PC-9 (cell line): ENCODE measurements around the gene VCL. TPM values are rescaled to one million over a fixed set of nuclear protein-coding genes. Genes with fewer than 3 reads are reported as not detected.

Source experiments
- BruUV-seq: library from RNA; stranded (reverse); fragments of 400-500 nt; replicated peaks from 2 replicates; lab custom pipeline; 2021; lab: Mats Ljungman, UMichigan
- CTCF ChIA-PET: fragments of 300-600 bp; sonication (Branson Sonifier 250); formaldehyde crosslinking; loops from one replicate; lab custom pipeline; 2022; ENCODE audit warnings: antibody characterized with exemption; lab: Charles Lee
- POLR2A ChIA-PET: fragments of 300-600 bp; sonication (Branson Sonifier 250); formaldehyde crosslinking; loops from one replicate; lab custom pipeline; 2022; ENCODE audit warnings: antibody characterized with exemption; ENCODE audit not compliant: unreplicated experiment; lab: Charles Lee
- DNase-seq, 2 experiments: peaks; one replicate each; pipeline versions ENCODE4 v3.0.0 to v3.0.0-alpha.2; 2015 to 2022; ENCODE audit warnings: mixed read lengths in 1 of 2
- H2AFZ ChIP-seq: fragments of 200-600 bp; sonication (generic); 2 replicates; pipeline ENCODE4 v1.8.1; 2017; ENCODE audit warnings: antibody characterized with exemption
- H3F3A ChIP-seq: fragments of 200-600 bp; sonication (generic); 2 replicates; pipeline ENCODE4 v1.8.1; 2017; ENCODE audit warnings: antibody characterized with exemption, mild to moderate bottlenecking, low read depth; ENCODE audit not compliant: insufficient read depth
- H3K27ac ChIP-seq: fragments of 200-600 bp; sonication (generic); 2 replicates; pipeline ENCODE4 v1.6.1; 2016; ENCODE audit warnings: mixed run types
- H3K27me3 ChIP-seq: fragments of 200-600 bp; sonication (generic); 2 replicates; pipeline ENCODE4 v1.6.1; 2016; ENCODE audit warnings: low read depth, mixed run types; ENCODE audit not compliant: insufficient read depth
- H3K36me3 ChIP-seq: fragments of 200-600 bp; sonication (generic); 2 replicates; pipeline ENCODE4 v1.6.1; 2016; ENCODE audit warnings: low read depth, mixed run types
- H3K4me1 ChIP-seq: fragments of 200-600 bp; sonication (generic); replicated peaks from 2 replicates; pipeline ENCODE4 v1.6.1; 2016; ENCODE audit warnings: mixed run types; ENCODE audit not compliant: insufficient read depth
- H3K4me2 ChIP-seq: fragments of 200-600 bp; sonication (generic); 2 replicates; pipeline ENCODE4 v1.6.1; 2017; ENCODE audit warnings: mixed run types
- H3K4me3 ChIP-seq: fragments of 200-600 bp; sonication (generic); 2 replicates; pipeline ENCODE4 v1.6.1; 2016; ENCODE audit warnings: mixed run types
- H3K79me2 ChIP-seq: fragments of 200-600 bp; sonication (generic); 2 replicates; pipeline ENCODE4 v1.6.1; 2017; ENCODE audit warnings: low read depth, mixed run types
- H3K9me2 ChIP-seq: fragments of 200-600 bp; sonication (generic); 2 replicates; pipeline ENCODE4 v1.8.1; 2017; ENCODE audit warnings: mild to moderate bottlenecking; ENCODE audit not compliant: insufficient read depth
- H3K9me3 ChIP-seq: fragments of 200-600 bp; sonication (generic); 2 replicates; pipeline ENCODE4 v1.8.1; 2016; ENCODE audit warnings: low read depth; ENCODE audit not compliant: insufficient read depth
- H4K20me1 ChIP-seq: fragments of 200-600 bp; sonication (generic); 2 replicates; pipeline ENCODE4 v1.8.1; 2017; ENCODE audit not compliant: insufficient read depth
- CTCF ChIP-seq: fragments of 200-600 bp; sonication (generic); conservative IDR thresholded peaks from 2 replicates; pipeline ENCODE4 v1.6.1; 2017; ENCODE audit warnings: mixed run types, antibody characterized with exemption, mild to moderate bottlenecking, moderate library complexity
- EZH2 ChIP-seq: fragments of 200-600 bp; sonication (generic); IDR thresholded peaks from 2 replicates; pipeline ENCODE4 v1.8.0; 2017; ENCODE audit warnings: antibody characterized with exemption, low read depth
- intact Hi-C: fragments of 100-400 bp; cut with micrococcal nuclease; formaldehyde crosslinking; loops from one replicate; pipeline ENCODE4 v1.10.0; 2022; ENCODE audit not compliant: unreplicated experiment
- total RNA-seq: library from RNA; stranded (reverse); gene quantifications from 2 replicates; pipeline ENCODE4 v1.2.3, GENCODE V29; 2021

The VCL gene
- total RNA-seq, 1 experiment from 2014 or later, result 208 TPM

- H3K4me2 ChIP-seq, result no peak overlapping the region
Observed at GRCh38 chr10:74096777-74097176, 98.9 kb downstream of the VCL start.

GRCh38 chr10:74097776-74098175 lies 99.9 kb downstream of the VCL start:
- no peak for TF ChIP-seq CTCF
- CTCF ChIA-PET, result no interaction called here
- no TSS peak for BruUV-seq
- DNase-seq, result no peak
- peaks cover 55% of the 10 kb centered on the region; the same call in 1 of the 2 replicates for H3F3A ChIP-seq
- no peaks in the 10 kb centered on the region for H3K79me2 ChIP-seq
- POLR2A ChIA-PET, result no interaction called here
- no peaks in the 10 kb centered on the region for H3K27me3 ChIP-seq
- H3K4me3 ChIP-seq, result no peak overlapping the region
- H3K36me3 ChIP-seq, result peaks cover 45% of the 10 kb centered on the region
- intact Hi-C loops, result no loop called here
- H4K20me1 ChIP-seq, result no peaks in the 10 kb centered on the region
- no peaks in the 10 kb centered on the region for H3K9me3 ChIP-seq
- no peaks in the 10 kb centered on the region for H3K4me1 ChIP-seq
- no peak overlapping the region for H3K4me2 ChIP-seq
- H3K27ac ChIP-seq, result no peak overlapping the region
- H3K9me2 ChIP-seq, result no peaks in the 10 kb centered on the region
- H2AFZ ChIP-seq, result no peak overlapping the region

More at GRCh38 chr10:74096777-74097176, 98.9 kb downstream of the VCL start:
- Histone ChIP-seq H3F3A (peaks cover 53% of the 10 kb centered on the region; the same call in 1 of the 2 replicates), H3K27me3 (no peaks in the 10 kb centered on the region), H3K4me1 (no peaks in the 10 kb centered on the region), H3K79me2 (no peaks in the 10 kb centered on the region), H3K36me3 (peaks cover 53% of the 10 kb centered on the region), H4K20me1 (no peaks in the 10 kb centered on the region), H3K4me3 (no peak overlapping the region), H3K9me3 (no peaks in the 10 kb centered on the region), H3K27ac (no peak overlapping the region), H2AFZ (no peak overlapping the region), H3K9me2 (no peaks in the 10 kb centered on the region)
- intact Hi-C loops, result no loop called here
- TF ChIP-seq EZH2 (no peak), CTCF (no peak)
- CTCF ChIA-PET, result no interaction called here
- BruUV-seq, result no TSS peak
- DNase-seq, result no peak
- POLR2A ChIA-PET, result no interaction called here

GRCh38 chr10:74099420-74099819 lies 101.5 kb downstream of the VCL start:
- H3K4me1 ChIP-seq, result no peaks in the 10 kb centered on the region
- ChIA-PET CTCF (no interaction called here), POLR2A (interaction anchor here (0.5 kb wide), 1 partner anchor 21 kb away, joined by 3 read pairs; no protein-coding TSS in a partner anchor)
- H4K20me1 ChIP-seq, result no peaks in the 10 kb centered on the region
- H3K4me3 ChIP-seq, result no peak overlapping the region
- TF ChIP-seq EZH2 (no peak), CTCF (no peak)
- peaks cover 45% of the 10 kb centered on the region for H3K36me3 ChIP-seq
- no peaks in the 10 kb centered on the region for H3K27me3 ChIP-seq
- no peak for DNase-seq
- intact Hi-C loops, result no loop called here
- H3K4me2 ChIP-seq, result no peak overlapping the region
- no peaks in the 10 kb centered on the region for H3K9me3 ChIP-seq
- no peak overlapping the region for H2AFZ ChIP-seq
- H3K27ac ChIP-seq, result no peak overlapping the region
- BruUV-seq, result no TSS peak
- peaks cover 61% of the 10 kb centered on the region for H3F3A ChIP-seq
- H3K79me2 ChIP-seq, result no peaks in the 10 kb centered on the region
- H3K9me2 ChIP-seq, result no peaks in the 10 kb centered on the region
